HG02970 (cell line): ENCODE data around the gene ST3GAL3.

Experiments used
- ATAC-seq: cut with Tn5 transposase; IDR thresholded peaks from one replicate; pipeline ENCODE4 v1.9.1; 2021; ENCODE audit warnings: mild to moderate bottlenecking, moderate library complexity, moderate number of reproducible peaks; ENCODE audit not compliant: unreplicated experiment, low FRiP score

ST3GAL3 gene

DNA sequence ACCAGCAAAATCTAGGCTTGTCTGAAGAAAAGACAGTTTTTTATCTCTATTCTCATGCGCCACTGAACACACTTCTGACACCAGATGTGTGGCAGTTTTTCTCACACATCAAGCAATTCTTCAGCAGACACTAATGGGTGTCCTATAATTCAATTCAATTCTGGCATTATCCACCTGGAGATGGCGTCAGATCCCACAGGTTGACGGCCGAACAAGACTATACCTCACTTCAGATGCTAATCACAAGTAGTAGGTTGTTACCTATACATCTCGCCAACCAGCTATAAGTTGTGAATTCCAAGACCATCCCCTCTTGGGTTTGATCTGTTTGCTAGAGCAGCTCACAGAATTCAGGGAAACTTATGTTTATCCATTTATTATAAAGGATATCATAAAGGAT lies 136.3 kb downstream of the ST3GAL3 start:
- ATAC-seq: no peak

DNA sequence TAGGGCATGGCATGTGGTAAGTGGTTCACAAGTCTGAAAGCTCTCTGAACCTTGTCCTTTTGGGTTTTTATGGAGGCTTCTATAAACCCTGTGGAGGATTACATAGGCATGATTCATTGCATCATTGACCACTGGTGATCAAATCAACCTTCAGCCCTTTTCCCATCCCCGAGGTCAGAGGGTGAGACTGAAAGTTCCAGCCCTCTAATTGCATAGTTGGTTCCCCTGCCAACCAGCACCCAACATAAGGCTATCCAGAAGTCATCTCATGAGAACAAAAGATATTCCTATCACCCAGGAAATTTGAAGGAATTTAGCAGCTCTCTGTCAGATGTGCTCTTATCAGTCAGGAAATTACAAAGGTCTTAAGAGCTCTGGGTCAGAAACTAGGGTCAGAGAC lies 136.8 kb downstream of the ST3GAL3 start:
- no peak for ATAC-seq

DNA sequence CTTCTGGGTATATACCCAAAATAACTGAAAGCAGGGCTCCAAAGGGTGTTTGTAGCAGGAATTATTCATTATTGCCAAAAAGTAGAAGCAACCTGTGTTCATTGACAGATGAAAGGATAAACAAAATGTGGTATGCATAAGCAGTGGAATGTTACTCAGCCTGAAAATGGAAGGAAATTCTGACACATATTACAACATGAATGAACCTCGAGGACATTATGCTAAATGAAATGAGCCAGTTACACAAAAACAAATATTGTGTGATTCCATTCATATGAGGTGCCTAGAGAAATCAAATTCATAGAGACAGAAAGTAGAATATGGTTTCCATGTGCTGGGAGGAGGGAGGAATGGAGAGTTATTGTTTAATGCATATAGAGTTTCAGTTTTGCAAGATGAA lies 140.0 kb downstream of the ST3GAL3 start:
- no peak for ATAC-seq

DNA sequence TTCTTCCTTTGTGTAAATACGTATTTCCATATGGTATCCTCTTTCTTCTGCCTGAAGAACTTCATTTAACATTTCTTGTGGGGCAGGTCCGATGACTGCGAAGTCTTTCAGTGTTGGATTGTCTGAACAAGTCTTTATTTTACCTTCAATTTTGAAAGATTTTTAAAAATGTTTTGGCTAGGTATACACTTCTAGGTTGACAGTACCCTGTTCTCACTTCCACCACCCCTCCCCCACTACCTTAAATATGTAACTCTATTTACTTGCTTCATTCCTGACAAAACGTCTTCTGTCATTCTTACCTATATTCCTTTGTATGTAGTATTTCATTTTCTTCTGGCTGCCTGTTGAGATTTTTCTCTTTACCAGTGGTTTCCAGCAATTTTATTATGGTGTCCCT lies 140.5 kb downstream of the ST3GAL3 start:
- ATAC-seq: no peak

DNA sequence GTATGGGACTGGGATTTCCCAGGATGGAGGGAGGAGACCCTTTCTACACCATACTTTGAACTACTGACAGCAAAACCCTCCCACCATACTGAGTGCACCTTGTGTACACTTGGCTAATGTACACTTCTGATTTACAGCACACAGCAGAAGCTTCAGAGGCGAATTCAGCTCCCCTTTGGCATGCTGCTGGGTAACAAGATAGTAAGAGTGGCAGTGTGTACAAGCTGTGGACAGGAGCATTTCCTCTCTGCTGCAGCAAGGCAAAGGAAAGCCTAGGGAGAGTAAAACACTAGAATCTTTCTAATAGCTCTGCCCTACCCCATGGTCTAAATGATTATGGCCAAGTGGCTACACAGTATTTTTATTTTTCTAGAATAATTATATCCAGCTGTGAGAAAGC lies 142.3 kb downstream of the ST3GAL3 start:
- no peak for ATAC-seq

DNA sequence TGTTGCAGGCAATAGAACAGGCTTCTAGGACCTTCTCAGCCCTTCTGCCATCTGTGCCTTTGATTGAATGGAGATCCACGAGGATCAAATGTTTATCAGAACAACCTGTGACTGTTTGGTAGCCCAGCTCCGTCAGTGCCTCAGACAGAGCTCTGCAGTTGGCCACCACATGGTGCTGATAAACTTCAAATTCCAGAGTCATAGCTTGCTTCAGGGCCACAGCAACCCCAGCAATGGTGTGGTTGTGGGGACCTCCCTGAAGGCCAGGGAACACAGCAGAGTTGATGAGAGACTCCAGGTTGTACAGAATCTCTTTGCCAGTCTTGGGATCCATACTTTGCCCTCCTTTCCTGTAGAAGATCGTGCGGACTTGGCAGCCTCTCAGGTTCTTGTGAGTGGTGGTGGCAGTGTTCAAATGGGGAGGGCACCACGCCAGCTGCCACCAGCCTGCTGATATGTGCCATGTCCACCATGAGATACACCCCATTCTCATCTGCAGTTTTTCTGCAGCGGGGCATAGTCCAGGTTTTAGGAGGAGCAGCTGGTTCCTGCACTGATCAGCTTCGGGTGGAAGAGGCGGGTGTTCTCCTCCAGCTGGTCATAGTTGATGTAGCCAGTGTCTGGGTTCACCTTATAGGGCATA lies 143.4 kb downstream of the ST3GAL3 start:
- ATAC-seq: no peak

DNA sequence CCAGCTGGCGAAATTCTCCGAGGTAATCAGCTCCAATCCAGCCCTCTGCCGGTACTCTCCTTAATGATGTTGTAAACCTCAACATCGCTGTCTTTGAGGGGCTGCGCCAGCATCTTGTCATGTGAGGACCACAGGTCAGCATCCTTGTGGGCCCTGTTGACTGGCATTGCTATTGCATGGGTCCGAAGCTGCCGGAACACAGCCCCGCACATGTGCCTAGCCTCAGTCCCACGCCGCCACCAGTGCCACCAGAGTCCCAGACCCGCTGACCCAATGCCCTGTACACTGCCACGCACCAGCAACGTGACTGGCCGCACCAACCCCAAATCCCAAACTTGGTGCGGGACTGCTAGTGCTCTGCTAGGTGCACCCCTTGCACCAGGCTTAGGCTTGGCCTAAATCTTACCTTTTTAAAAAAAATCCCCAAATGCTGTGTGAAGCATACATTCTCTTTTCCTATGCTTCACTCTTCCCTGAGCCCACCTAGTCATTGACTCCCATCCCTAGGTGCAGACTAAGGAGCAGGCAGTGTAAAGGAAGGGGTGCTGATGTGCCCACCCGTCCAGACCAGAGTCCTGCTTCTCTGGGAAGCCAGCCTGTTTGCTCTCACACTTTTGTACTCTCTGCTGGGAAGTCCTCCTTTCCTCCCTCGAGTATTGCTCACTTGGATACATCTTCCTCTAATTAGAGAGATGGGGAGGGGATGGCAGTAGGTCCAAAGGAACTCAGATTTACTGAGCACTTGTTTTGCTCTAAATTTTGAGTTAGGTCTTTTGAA lies 144.4 kb downstream of the ST3GAL3 start:
- no peak for ATAC-seq

DNA sequence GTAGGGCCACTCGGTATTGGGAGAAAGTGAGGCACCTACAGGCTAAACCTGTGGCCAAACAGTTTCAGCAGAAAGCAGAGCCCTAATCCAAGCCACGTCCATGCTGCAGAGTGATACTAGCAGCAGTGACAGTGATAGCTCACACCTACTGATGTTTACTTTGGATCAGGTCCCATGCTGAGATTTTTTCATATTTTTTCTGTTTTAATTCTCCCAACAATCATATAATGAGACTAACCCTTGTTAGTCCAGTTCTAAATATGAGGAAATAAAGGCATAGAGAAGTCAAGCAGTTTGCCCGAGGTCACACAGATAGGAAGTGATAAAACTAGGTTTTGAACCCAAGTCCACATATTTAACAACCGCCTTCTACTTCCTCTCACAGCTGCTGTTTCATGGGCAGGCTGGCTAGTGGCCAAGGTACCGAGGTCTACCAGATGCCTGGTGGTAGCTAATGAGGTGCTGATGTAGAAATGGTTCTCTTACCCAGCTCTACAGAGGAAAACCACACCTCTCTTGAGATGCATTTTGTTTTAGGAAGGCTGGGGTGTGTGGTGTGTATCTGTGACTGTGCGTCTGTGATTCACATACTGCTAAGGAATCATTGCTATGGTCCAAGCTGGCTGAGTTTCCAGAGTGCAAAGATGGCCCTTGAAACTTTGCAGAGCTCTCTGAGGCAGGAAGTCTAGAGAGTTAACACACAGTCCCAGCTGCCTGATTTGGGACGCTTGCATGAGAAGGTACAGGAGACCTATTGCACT lies 146.0 kb downstream of the ST3GAL3 start:
- no peak for ATAC-seq

DNA sequence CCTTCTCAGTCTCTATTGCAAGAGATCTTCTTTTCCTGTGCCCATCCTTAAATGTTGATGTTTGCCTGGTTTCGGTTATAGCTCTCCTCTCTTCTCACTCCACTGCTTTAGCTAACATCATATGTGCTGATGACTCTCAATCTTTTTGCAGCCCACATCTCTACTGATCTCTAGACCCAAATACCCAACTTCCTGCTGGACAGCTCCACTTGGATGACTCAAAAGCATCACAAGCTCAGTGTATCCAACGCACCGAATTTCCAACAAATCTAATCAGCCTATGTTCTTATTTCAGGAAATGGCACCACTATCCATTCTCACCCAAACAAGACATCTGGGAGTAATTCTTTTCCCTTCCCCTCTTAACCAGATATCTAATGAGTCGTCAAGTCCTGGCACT lies 147.1 kb downstream of the ST3GAL3 start:
- no peak for ATAC-seq

DNA sequence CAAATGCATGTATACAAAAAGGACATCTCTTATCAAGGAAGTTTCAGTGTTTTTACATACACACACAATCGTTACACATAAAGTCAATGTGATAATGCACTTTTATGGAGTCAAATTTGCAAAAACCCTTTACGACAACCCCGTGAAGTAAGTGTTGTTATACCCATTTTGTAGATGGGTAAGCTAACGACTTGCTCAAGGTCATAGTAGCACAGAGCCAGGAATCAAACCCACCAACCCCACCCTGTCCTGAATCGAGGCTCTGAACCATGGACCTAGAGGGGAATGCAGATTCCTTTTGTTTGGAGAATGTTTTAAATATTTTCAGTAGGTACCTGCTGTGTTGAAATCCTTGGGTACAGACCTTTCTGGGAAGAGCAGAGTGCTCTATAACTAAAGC lies 148.9 kb downstream of the ST3GAL3 start:
- ATAC-seq: no peak

DNA sequence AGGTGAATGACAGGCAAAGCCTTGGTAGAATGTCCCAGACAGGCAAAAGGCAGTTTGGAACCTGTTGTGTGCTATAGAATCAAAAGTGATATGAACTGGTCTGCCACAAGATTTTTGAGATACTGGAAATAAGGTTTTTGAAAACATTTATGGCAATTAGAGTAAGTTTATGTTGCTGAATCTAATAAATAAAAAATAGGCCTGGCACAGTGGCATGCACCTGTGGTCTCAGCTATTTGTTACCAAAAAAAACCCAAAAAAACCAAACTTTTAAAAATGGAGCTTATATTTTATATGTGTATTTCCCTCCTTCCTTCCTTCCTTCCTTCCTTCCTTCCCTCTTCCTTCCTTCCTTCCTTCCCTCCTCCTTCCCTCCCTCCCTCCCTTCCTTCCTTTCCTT lies 149.8 kb downstream of the ST3GAL3 start:
- ATAC-seq: no peak

DNA sequence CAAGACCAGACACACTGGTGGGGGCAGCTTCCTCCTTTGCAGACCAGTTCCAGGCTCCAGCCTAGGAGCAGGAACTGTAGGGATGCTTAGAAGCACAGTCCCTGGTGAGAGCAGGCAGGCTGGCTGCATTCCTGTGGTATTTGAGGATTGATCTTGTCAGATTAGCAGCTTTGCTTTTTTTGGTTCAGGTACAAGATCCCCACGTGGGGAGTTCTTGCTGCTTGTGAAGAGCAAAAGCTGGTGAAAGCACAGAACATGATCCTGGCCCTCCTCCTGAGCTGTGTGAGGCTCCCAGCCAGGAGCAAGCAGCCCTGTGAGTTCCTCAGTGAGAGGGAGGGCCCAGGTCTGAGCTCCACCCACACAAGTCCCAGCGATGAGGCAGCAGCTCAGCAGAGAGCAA lies 151.0 kb downstream of the ST3GAL3 start:
- no peak for ATAC-seq

DNA sequence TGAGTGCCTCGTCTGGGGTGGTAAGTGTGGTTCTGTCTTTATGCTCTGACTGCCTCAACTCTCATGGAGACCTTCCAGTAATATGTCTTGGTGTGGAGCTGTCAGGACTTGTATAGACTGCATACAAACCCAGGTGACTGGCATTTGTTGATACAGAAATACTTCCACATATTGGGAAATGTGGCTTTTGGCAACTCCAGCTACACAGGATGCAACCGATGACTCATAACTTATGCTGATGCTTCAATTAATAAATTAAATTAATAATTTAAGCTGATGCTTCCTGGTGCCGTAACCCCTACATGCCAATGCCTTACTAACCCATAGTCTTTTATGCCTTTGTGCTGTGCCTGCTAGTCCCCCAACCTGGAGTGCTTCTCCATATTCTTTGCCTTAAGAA lies 154.0 kb downstream of the ST3GAL3 start:
- no peak for ATAC-seq

DNA sequence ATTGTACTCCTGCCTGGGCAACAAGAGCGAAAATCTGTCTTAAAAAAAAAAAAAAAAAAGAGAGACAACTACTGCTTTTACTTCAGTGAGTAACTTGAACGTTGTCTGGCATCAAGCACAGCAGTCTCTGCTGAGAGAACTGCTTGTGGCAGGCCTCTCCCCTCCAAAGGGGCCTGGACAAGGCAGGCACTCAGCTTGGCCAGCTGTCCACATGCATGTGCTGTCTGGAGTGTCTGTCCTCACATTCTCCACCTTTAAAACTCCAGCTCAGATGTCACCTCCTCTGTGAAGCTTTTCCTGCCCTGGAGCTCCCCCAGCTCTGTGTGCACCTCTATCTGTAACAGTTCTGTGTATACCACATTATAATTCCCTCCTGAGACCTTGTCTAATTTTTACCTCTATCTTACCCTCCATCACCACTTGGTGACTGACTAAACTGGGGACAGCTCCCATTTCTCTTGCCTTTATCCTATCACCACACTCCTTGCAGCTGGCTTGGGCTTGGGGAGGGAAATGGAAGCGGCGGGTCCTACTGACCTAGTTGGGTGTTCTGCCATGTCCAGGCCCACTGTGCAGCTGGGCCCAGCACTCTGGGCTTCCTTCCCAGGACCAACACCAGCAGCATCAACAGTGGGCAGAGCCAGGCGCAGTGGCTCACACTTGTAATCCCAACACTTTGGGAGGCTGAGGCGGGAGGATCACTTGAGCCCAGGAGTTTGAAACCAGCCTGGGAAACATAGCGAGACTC lies 154.8 kb downstream of the ST3GAL3 start:
- no peak for ATAC-seq

DNA sequence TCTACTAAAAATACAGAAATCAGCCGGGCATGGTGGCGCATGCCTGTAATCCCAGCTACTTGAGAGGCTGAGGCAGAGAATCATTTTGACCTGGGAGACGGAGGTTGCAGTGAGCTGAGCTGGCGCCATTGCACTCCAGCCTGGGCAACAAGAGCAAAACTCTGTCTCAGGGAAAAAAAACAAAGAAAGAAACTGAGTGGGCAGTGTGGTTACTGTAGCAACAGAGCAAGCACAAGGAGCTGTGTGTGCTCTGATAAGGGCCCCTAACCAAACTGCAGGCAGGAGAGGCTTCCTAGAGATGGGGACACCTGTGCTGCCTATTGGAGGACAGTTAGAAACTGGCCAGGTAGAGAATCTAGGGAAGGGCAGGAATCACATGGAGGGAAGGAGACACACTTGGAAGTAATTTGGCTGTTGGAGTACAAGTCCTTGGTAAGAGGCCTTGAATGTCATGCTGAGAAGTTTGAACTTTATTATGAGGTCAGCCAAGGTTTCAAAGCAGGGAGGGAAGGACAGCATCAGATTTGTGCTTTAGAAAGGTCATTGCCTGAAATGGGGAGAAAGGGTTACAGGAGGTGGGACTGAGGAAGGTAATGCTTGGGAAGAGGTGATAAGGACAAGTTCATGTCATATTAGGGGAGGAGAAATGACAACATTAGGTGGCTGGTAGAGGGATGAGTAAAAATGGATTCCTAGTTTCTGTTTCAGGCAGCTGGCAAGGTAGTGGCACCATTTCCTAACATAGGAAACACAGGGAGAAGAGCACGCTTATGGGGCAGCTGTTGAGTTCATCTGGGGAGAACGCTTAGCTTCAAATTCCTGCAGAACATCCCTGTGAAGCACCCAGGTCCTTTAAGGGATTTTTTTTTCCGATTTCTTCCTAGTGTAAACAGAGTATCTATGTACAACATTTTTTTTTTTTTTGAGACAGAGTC lies 157.0 kb downstream of the ST3GAL3 start:
- ATAC-seq: no peak

DNA sequence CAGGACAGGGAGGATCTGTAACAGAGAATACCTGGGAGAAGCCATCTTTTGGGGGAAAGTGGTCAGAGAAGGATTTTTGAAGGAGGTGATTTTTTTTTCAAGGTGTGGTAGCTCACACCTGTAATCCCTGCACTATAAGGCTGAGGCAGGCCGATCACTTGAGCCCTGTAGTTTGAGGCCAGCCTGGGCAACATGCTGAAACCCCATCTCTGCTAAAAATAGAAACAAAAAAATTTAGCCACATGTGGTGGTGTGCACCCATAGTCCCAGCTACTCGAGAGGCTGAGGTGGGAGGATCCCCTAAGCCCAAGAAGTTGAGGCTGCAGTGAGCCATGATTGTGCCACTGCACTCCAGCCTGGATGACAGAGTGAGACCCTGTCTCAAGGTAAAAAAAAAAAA lies 158.9 kb downstream of the ST3GAL3 start:
- ATAC-seq: no peak

DNA sequence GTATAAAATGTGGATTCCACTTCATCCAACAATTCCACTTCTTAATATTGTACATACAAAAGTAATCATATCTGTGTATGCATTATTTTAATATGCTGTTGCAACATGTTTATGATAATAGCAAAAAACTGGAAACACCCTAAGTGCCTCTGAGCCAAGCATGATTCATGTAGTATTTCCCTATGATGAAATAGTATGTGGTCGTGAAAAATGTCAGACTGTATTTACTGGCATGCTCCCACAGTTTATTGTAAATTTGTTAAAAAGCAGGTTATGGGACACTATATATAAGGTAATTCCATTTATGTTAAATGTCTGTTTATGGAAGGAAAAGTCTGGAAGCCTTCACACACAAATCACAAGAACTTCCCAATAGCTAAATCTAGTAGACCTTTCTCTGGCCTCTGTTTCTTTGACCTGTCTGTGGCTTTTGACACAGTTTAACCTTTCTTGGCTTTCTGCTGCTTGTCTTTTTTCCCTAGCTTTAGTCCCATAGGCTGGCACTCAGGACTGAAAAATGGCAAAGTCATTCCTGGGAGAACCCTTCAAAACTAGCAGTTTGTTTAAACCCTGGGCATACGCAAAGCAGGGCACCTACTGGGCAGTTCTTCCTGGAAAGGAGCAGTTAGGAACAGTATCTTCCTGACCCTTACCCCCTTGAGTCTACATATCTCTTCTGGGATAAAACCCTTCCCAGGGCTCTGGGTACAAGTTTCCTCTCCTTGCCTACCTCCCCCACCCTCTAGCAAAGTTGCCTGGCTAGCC lies 160.8 kb downstream of the ST3GAL3 start:
- ATAC-seq: no peak

DNA sequence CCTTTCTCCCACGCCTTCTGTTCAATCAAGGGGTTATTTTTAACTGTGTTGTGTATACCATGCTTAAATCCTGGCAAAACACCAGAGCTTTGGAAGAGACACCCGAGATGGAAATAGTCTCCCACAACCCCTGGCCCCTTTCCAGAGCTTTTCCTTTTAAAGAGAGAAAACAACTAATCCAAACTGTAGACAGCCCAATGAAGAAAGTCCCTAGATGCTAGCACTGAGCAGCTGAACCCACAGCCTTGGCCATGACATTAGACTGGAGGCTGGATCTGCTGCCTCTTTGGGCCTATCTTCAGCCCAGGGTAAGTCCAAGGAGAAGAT lies 161.4 kb downstream of the ST3GAL3 start:
- no peak for ATAC-seq

DNA sequence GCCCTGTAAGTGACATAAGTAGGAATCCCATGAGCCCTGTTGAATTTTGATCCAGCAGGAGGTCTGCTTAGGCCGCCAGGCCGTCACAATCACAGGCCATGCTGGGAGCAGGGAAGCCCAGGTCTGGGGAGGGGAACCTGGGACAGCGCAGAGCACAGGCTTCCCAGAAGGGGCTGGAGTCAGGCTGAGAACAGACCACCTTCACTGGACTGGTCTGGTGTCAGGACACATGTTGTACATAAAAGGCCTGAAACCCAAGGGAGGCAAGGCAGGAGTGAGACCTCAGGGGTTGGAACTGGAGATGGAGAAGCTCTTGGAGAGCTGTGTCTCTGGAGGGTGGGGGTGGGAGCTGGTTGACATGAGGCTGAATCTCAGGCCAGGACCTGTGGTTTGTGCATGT lies 163.0 kb downstream of the ST3GAL3 start:
- ATAC-seq: no peak
